Liver (tissue), 9 donors: ENCODE measurements around the gene JAG1. TPM values are rescaled to one million over a fixed set of nuclear protein-coding genes. Genes with fewer than 3 reads are reported as not detected.
"Not testable (repeated sequence)": the region's sequence is repeated elsewhere in the genome, so short reads cannot be mapped to it uniquely, and the experiment has no call there.

Experiments
- DNase-seq: peaks from one replicate; pipeline ENCODE4 v3.0.0-alpha.2; 2017; ENCODE audit warnings: low spot score
- H3K27ac ChIP-seq, 2 donors: one replicate each; pipeline ENCODE4 v1.7.0; 2013; ENCODE audit warnings: inconsistent platforms in 2 of 2, low read length in 2 of 2, control low read depth in 1 of 2, low read depth in 1 of 2, mild to moderate bottlenecking in 1 of 2
- H3K27me3 ChIP-seq, 4 donors: one replicate each; pipeline versions ENCODE4 v1.6.1 to v1.7.0; 2013; ENCODE audit warnings: low read length in 3 of 4, inconsistent platforms in 1 of 4, mild to moderate bottlenecking in 1 of 4, moderate library complexity in 1 of 4; ENCODE audit not compliant: control insufficient read depth in 4 of 4, insufficient read depth in 4 of 4
- H3K36me3 ChIP-seq, 4 donors: one replicate each; pipeline versions ENCODE4 v1.6.1 to v1.7.0; 2013; ENCODE audit warnings: low read length in 3 of 4, mild to moderate bottlenecking in 3 of 4, low read depth in 1 of 4, moderate library complexity in 1 of 4; ENCODE audit not compliant: control insufficient read depth in 4 of 4, insufficient read depth in 3 of 4
- H3K4me1 ChIP-seq, 4 donors: one replicate each; pipeline versions ENCODE4 v1.6.1 to v1.7.0; 2013; ENCODE audit warnings: low read length in 3 of 4, mild to moderate bottlenecking in 3 of 4, moderate library complexity in 1 of 4; ENCODE audit not compliant: control insufficient read depth in 4 of 4, insufficient read depth in 4 of 4
- H3K4me3 ChIP-seq, 3 donors: one replicate each; pipeline versions ENCODE4 v1.6.1 to v1.7.0; 2013; ENCODE audit warnings: low read length in 3 of 3, control low read depth in 1 of 3, low read depth in 1 of 3, mild to moderate bottlenecking in 1 of 3
- H3K9ac ChIP-seq, 2 donors: one replicate each; pipeline ENCODE4 v1.7.0; 2013; ENCODE audit warnings: low read length in 2 of 2, mild to moderate bottlenecking in 2 of 2, moderate library complexity in 2 of 2, control low read depth in 1 of 2, low read depth in 1 of 2
- H3K9me3 ChIP-seq, 4 donors: one replicate each; pipeline versions ENCODE4 v1.6.1 to v1.7.0; 2013; ENCODE audit warnings: low read length in 3 of 4; ENCODE audit not compliant: control insufficient read depth in 4 of 4
- ATF3 ChIP-seq: IDR thresholded peaks from 2 replicates; pipeline ENCODE4 v1.6.1; 2016; ENCODE audit warnings: antibody characterized with exemption
- EGR1 ChIP-seq, 2 donors: IDR thresholded peaks; 2 replicates each; pipeline ENCODE4 v1.6.1; 2016 to 2018; ENCODE audit warnings: antibody characterized with exemption in 2 of 2, low read depth in 2 of 2
- FOXA1 ChIP-seq: IDR thresholded peaks from 2 replicates; pipeline ENCODE4 v1.6.1; 2016; ENCODE audit warnings: antibody characterized with exemption
- HNF4A ChIP-seq, 2 donors: conservative IDR thresholded peaks; 2 replicates each; pipeline ENCODE4 v1.6.1; 2016; ENCODE audit warnings: antibody characterized with exemption in 2 of 2, mild to moderate bottlenecking in 2 of 2
- HNF4G ChIP-seq: IDR thresholded peaks from 2 replicates; pipeline ENCODE4 v1.6.1; 2016; ENCODE audit warnings: antibody characterized with exemption
- JUND ChIP-seq, 2 donors: IDR thresholded peaks; 2 replicates each; pipeline ENCODE4 v1.6.1; 2016; ENCODE audit warnings: antibody characterized with exemption in 2 of 2
- NR2F2 ChIP-seq: IDR thresholded peaks from 2 replicates; pipeline ENCODE4 v1.6.1; 2016; ENCODE audit warnings: antibody characterized with exemption
- RAD21 ChIP-seq, 2 donors: IDR thresholded peaks; 2 replicates each; pipeline ENCODE4 v1.6.1; 2016; ENCODE audit warnings: antibody characterized with exemption in 2 of 2, mild to moderate bottlenecking in 2 of 2
- RXRA ChIP-seq, 2 donors: IDR thresholded peaks; 2 replicates each; pipeline ENCODE4 v1.6.1; 2017 to 2018; ENCODE audit warnings: antibody characterized with exemption in 2 of 2, mild to moderate bottlenecking in 1 of 2
- SP1 ChIP-seq: IDR thresholded peaks from 2 replicates; pipeline ENCODE4 v1.6.1; 2018; ENCODE audit warnings: antibody characterized with exemption, mild to moderate bottlenecking
- TAF1 ChIP-seq: conservative IDR thresholded peaks from 2 replicates; pipeline ENCODE4 v1.6.1; 2016; ENCODE audit warnings: antibody characterized with exemption, mild to moderate bottlenecking
- ZBTB33 ChIP-seq: IDR thresholded peaks from 2 replicates; pipeline ENCODE4 v1.6.1; 2016; ENCODE audit warnings: antibody characterized with exemption
- WGBS: extraction: QIAGEN DNeasy Blood & Tissue Kit; methylation state at CpG from one replicate; pipeline ENCODE4 v1.1.7; 2013; 5-methylcytosine and 5-hydroxymethylcytosine counted together
- polyA plus RNA-seq, 2 donors: library from polyadenylated mRNA; stranded (reverse) in 1 of 2; unstranded in 1 of 2; fragments of 200-250 nt in 1 of 2; fragments of >200 nt in 1 of 2; fragmentation: Nextera tagmentation in 1 of 2; extraction: Ambion mirVana in 1 of 2; gene quantifications; one replicate each; pipeline versions ENCODE4 v1.2.1 to v1.2.3, GENCODE V29; 2013 to 2015
- total RNA-seq, 2 donors: library from RNA; depleted of rRNA; stranded (reverse); fragments of >200 nt; gene quantifications; one replicate each; pipeline ENCODE4 v1.2.3, GENCODE V29; 2014
- donor health status: healthy.
- donor health status: healthy.
- donor health status: healthy.
- donor health status: healthy.
- donor health status: healthy.

Gene JAG1
- total and polyA plus RNA-seq, 4 donors: 1.8 to 16.6 (median 4.6) TPM

- no peak for TF ChIP-seq FOXA1
- TF ChIP-seq NR2F2: no peak
- TF ChIP-seq HNF4G: no peak
- no peak for TF ChIP-seq ATF3
- TF ChIP-seq RXRA (IDR thresholded peaks at IDR 0.05): no peak
- TF ChIP-seq TAF1: no peak
- DNase-seq: no peak
- Histone ChIP-seq H3K27ac (no peak overlapping the region), H3K9ac (no peak overlapping the region), H3K27me3 (no peaks in the 10 kb centered on the region), H3K4me1 (no peaks in the 10 kb centered on the region), H3K36me3 (peaks cover 0 to 2% (median 0%) of the 10 kb centered on the region in 4 donors), H3K4me3 (no peak overlapping the region), H3K9me3 (no peaks in the 10 kb centered on the region)
- WGBS: 91% methylated on average over 6 of the region's 6 CpGs
Observed at GRCh38 chr20:10618611-10619245, 55.1 kb downstream of the JAG1 start.

- not testable (repeated sequence) for H3K9ac ChIP-seq, H3K9me3 ChIP-seq, H3K4me3 ChIP-seq, H3K27me3 ChIP-seq, H3K36me3 ChIP-seq, DNase-seq, H3K27ac ChIP-seq, H3K4me1 ChIP-seq
- WGBS: 99% methylated on average over 4 of the region's 4 CpGs
Observed at GRCh38 chr20:10617549-10618133, 56.2 kb downstream of the JAG1 start.

- Histone ChIP-seq H3K27me3 (no peaks in the 10 kb centered on the region), H3K4me1 (no peaks in the 10 kb centered on the region), H3K4me3 (no peak overlapping the region), H3K9me3 (no peaks in the 10 kb centered on the region), H3K36me3 (no peaks in the 10 kb centered on the region), H3K9ac (no peak overlapping the region), H3K27ac (no peak overlapping the region)
- WGBS: 97% methylated on average over 3 of the region's 3 CpGs
- TF ChIP-seq RAD21 (IDR thresholded peaks at IDR 0.05) (no peak), ATF3 (no peak), FOXA1 (no peak), RXRA (IDR thresholded peaks at IDR 0.05) (no peak), HNF4G (no peak), ZBTB33 (no peak), NR2F2 (no peak)
- no peak for DNase-seq
Observed at GRCh38 chr20:10616212-10616611, 57.6 kb downstream of the JAG1 start.

- Histone ChIP-seq H3K4me1 (no peaks in the 10 kb centered on the region), H3K27ac (no peak overlapping the region), H3K36me3 (peaks cover 0 to 2% (median 0%) of the 10 kb centered on the region in 4 donors), H3K4me3 (no peak overlapping the region), H3K9me3 (no peaks in the 10 kb centered on the region), H3K9ac (no peak overlapping the region), H3K27me3 (no peaks in the 10 kb centered on the region)
- no peak for TF ChIP-seq JUND (IDR thresholded peaks at IDR 0.05)
- TF ChIP-seq SP1: no peak
- TF ChIP-seq EGR1 (IDR thresholded peaks at IDR 0.05; ENCODE audit: low read depth in 2 of 2): no peak
- no peak for TF ChIP-seq HNF4A (conservative IDR thresholded peaks at IDR 0.05)
- DNase-seq: no peak
- WGBS: 97% methylated on average over 18 of the region's 18 CpGs
Observed at GRCh38 chr20:10613911-10614310, 59.9 kb downstream of the JAG1 start.

- not testable (repeated sequence) for H3K27me3 ChIP-seq, H3K27ac ChIP-seq, DNase-seq, H3K4me3 ChIP-seq, H3K36me3 ChIP-seq, H3K9ac ChIP-seq, H3K9me3 ChIP-seq, H3K4me1 ChIP-seq
- WGBS: 97% methylated on average over 5 of the region's 5 CpGs
Observed at GRCh38 chr20:10613426-10613825, 60.4 kb downstream of the JAG1 start.
